ENCODE results near the gene WBP2.
"Not testable (repeated sequence)": the region's sequence is repeated elsewhere in the genome, so short reads cannot be mapped to it uniquely, and the experiment has no call there.

The WBP2 gene

DNA sequence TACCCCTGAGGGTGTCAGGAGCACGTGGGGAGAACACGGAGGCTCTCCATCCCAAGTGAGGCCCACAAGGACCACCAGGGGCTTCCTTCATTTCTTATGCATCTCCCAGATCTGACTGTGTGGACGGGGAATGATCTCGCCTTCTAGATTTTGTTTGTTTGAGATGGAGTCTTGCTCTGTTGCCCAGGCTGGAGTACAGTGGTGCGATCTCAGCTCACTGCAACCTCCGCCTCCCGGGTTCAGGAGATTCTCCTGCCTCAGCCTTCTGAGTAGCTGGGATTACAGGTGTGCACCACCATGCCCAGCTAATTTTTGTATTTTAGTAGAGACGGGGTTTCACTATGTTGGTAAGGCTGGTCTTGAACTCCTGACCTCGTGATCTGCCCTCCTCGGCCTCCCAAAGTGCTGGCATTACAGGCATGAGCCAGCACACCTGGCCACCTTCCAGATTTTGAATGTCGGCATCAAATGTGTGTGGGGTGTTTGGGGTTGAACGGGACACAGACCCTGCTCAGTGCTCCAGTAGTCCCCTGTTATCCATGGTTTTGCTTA is 13.7 kb upstream of the WBP2 start:
- not testable (repeated sequence) for DNase-seq (ENCODE audit: low read depth, low spot score)

DNA sequence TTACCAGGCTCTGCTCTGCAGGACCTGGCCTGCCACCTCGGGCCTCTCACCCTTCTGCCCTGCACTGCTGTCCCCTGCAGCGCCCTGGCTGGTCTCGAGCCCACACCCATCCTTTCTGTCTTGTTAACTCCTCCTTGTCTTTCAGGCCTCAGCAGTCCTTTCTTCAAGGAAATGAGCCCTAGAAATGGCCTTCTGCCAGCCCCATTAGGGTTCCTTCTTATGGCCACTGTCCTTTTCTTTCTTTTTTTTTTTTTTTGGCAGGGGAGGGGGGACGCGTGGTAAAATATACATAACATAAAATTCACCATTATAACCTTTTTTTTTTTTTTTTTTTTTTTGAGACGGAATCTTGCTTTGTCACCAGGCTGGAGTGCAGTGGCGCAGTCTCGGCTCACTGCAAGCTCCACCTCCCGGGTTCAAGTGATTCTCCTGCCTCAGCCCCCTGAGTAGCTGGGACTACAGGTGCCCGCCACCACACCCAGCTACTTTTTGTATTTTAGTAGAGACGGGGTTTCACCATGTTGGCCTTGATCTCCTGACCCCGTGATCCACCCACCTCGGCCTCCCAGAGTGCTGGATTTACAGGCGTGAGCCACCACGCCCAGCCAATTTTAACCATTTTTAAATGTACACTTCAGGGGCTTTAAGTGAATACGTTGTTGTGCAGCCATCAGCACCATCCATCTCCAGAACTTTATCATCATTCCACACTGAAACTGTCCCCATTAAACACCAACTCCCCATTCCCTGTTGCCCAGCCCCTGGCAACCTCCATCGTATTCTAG is 10.5 kb upstream of the WBP2 start:
- not testable (repeated sequence) for DNase-seq (ENCODE audit: low read depth, low spot score)

DNA sequence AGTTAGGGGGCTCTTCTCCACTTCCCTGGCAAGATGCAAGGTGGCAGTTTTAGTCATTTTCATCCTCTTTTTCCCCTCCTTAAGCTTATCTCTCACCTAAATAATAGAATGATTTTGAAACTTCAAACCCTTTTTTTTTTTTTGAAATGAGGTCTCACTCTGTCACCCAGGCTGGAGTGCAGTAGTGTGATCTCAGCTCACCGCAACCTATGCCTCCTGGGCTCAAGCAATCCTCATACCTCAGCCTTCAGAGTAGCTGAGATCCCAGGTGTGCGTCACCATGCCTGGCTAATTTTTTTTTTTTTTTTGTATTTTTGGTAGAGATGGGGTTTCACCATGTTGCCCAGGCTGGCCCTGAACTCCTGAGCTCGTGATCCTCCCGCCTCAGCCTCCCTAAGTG is 9.8 kb upstream of the WBP2 start:
- not testable (repeated sequence) for DNase-seq (ENCODE audit: low read depth, low spot score)

DNA sequence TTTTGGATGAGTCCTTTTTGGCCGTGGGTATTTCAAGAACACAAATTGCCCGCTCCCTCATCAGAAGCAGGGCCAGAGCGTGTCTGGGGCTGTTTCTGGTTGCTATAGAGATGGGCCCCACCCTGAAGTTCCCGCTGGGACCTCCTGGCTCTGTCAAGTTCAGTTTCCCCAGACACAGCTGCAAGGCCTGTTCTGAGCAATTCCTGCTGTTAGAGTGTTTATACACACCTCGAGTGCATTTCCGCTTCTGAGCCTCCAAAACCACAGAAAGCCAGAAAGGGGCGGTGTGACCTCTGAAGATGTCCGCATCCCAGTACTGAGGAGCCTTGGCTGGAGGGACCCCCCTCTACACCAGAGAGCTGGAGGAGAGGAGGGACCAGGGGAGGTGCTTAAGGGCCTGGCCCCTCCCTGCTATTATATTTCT is 9.3 kb upstream of the WBP2 start:
- peak; percentile 95 for DNase-seq (ENCODE audit: low read depth, low spot score)

- DNase-seq (ENCODE audit: low read depth, low spot score), result no peak
Observed at GRCh38 chr17:75861927-75862317, 6.8 kb upstream of the WBP2 start.

- DNase-seq (ENCODE audit: low read depth, low spot score), result not testable (repeated sequence)
Observed at GRCh38 chr17:75859358-75859757, 4.2 kb upstream of the WBP2 start.

- DNase-seq (ENCODE audit: low read depth, low spot score), result no peak
Observed at GRCh38 chr17:75856062-75856756, 1.1 kb upstream of the WBP2 start.

DNA sequence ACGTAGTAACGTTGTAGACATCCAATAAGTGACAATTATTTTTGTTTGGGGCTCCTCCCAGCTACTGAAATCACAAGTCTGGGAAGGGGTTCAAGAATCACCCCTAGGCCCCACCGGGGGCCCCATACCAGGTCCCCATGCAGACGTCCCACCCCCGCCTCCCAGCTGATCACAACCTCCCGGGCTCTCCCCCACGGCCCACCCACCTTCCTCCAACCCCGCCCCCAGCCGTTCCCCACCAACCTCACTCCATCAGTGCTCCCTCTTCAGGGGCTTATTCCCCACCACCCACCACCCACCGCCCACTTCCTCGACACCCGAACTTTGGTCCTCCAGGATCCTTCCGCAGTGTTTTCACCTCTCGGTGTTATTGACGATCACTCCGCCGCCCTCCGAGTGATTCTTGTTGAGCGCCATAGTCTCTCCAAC is 240 bp downstream of the WBP2 start:
- no peak for DNase-seq (ENCODE audit: low read depth, low spot score)

DNA sequence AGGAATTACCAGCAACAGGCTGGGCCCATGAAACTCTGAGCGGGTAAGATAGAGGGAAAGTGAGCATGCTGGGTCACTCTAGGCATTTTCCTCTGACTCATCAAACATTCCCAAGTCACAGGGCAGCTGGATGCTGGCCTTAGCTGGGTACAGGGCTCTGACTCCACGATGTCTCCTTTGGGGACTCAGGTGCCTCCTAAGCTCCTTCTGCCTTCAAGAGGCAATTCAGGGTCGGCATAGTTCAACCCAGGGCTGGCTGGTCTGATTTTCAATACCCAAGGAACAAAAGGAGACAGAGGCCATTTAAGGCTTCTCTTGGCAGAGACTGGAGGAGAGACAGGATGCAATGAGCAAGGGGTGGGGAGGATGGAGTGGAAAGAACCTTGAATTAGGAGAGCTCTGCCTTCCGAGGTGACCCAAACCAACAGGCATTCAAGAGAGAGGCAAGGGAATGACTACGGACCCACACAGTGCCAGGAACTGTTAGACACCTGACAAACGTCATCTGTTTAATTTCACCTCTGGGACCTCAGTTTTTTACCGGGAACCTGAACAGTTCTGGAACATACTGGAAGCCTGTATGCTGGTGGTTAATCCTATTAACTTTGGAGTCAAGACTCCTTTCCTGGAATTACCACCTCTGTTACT is 910 bp downstream of the WBP2 start:
- DNase-seq (ENCODE audit: low read depth, low spot score), result no peak

GRCh38 chr17:75853433-75853832 is 1.7 kb downstream of the WBP2 start:
- no peak for DNase-seq (ENCODE audit: low read depth, low spot score)

DNA sequence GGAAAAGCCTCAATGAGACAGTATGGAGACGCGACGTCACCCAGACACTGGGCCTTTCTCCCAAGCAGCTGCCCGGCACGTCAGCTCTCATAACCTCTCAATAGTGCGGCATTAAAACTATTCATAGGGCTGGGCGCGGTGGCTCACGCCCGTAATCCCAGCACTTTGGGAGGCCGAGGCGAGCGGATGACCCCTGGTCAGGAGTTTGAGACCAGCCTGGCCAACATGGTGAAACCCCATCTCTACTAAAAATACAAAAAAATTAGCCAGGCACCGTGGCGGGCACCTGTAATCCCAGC is 3.5 kb downstream of the WBP2 start:
- DNase-seq (ENCODE audit: low read depth, low spot score), result not testable (repeated sequence)

- DNase-seq (ENCODE audit: low read depth, low spot score), result no peak
Observed at GRCh38 chr17:75850928-75851692, 4.0 kb downstream of the WBP2 start.

DNA sequence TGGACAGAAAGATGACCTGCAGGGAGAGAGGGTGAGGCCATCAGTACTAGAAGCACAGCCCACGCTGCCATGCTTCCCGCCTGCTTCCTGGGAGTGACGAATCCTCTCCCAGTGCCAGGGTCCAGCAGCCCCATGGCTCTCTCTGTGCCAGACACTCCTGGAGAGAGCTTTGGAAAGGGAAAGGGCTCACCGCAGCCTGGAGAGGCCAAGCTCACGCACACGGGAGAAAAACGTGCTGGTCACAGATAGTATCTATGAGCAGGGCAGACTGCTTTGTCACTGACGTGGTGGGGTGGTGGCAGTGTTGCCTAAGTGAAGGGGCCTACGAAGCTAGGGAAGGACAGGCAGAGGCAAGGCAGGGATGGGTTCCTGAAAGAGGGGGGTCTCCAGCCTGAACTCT is 5.4 kb downstream of the WBP2 start:
- DNase-seq (ENCODE audit: low read depth, low spot score), result no peak

DNA sequence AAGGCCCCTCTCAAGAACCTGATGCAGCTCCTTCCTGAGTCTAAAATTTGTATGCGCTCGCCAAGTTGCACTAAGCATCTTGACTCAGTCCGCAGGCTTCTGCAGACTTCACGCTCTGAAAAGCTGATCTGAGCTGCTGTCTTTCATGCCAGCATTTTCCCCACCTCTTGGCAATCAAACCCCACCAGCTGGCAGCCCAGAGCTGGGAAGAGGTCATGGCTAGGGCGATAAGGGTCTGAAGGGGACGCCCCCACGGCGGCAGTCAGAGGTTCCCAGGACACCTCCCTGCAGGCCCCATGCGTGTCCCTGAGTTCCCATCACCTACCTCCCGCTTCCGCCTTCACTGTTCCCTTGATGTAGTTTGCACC is 5.9 kb downstream of the WBP2 start:
- no peak for DNase-seq (ENCODE audit: low read depth, low spot score)

DNA sequence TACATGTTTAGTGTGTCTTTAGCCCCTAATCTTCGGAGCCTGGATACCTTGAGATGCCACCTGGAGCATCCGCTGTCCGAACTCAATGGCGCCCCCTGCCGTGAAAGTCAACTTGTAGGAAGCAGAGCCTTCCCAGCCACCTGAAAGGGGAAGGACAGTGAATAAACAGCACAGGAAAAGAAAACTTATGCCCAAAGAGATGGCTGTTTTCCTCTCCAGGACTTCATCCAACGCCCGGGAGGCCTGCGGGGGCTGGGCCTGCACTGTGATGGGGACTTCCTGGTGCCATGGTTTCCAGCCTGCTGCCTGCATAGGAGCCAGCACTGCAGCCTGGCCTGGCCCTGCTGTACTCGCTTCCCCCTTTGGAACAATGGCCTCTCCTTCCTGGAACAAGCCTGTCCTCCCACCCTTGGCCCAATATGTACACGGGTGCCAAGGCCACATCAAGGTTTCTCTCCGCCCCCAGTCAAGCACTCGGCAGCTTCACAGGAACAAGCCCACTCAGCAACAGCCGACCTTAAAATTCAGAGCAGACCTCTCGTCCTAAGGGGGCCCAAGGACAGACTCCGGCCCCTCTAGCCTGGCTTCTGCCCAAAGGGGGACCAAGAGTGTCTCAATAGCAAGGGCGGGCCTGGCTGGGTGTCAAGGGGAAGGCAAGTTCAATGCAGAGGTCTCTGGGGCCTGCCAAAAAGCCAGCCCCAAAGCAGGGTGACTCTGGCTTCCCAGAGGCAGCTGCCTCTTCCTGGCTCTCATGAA is 6.4 kb downstream of the WBP2 start:
- DNase-seq (ENCODE audit: low read depth, low spot score), result no peak

DNA sequence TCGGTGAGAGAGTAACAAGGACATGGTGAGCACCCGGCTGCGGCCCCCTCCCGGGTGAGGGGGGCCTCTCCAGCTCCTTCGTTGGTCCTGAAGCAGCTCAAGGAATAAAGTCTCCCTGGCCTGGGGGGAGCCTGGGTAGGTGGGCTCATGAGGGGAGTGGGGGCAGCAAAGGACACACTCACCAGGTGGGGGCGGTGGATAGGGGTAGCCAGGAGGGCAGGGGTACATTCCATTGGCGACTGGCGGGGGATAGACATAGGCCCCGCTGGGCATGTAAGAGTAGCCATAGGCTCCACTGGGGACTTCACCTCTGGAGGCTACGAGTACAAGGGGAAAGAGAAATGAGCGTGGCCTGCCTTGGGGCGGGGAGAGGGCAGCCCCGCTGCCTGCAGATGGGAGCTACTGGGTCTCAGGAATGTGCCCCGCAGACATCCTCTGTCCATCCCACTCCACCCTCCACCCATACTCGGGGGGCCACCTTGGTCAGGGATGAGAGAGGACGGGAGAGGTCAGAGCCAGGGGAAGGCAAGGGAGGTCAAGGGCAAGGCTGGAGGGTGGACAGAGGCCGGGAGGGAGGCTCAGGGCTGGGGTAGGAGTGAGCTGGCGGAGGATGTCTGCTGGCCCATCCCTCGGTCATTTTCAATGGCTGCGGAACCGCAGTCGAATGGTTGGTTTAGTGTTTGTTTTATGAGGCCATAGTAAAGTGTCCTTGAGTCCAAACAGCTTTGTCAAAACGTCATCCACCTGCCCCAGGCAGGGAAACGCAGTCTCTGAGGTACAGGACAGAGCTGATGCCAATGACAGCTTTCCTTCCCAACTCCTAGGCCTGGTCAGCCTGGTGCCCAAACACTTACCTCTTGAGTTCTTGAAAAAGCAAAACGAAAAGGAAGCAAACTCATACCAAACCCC is 7.3 kb downstream of the WBP2 start:
- no peak for DNase-seq (ENCODE audit: low read depth, low spot score)

DNA sequence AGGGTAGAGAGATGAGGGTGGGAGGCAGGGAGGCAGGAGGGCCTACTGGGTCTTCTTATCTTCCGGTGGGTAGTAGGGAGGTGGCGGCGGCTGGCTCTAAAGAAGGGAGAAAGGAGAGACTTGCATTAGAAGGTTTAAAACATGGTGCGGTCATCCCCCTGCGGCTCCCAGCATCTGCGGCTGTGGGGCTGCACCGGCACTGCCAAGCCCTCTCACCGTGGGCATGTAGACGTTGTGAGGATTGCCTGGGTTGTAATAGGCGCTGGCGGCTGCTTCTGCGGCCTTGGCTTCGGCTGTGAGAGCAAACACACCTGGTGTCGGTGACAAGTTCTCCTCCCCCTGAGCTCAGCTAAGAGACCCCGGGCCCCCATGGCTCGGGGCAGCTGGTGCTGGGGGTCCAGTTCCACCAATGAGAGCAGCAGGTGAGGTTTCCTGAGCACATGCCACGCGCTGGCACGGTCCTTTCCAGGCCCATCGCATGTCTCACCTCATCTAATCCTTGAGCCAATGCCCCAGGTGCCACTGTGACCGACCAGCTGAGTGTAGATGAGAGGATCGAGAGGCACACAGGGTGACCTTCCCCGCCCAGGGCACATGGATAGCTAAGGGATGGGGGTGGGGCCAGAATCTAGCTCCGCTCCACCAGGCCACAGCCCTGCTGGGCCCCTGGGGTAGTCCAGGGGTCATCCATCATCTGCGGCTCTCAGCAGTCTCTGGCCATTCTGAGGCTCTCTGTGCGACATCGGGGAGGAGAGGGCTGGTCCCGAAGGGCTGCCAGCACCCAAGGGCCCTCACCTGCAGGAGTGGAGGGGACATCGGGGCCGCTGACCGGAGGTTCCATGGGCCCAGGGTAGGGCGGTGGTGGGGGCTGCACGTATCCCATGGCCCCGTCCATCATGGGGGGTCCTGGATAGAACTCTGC is 8.2 kb downstream of the WBP2 start:
- no peak for DNase-seq (ENCODE audit: low read depth, low spot score)

- DNase-seq (ENCODE audit: low read depth, low spot score), result no peak
Observed at GRCh38 chr17:75845933-75846691, 9.0 kb downstream of the WBP2 start.
